Right forelimb (tissue), 1 donor: ENCODE data around the gene XRCC3.
A peak's percentile ranks its signal among the peaks of the same experiment; 100 is the strongest.

Source experiments
- DNase-seq: peaks from one replicate; pipeline ENCODE4 v3.0.0-alpha.2; 2018

XRCC3 gene

GRCh38 chr14:103738166-103738565 is 22.9 kb upstream of the XRCC3 start:
- no peak for DNase-seq

- peak; percentile 18 for DNase-seq
These were observed 22.3 kb upstream of the XRCC3 start for GRCh38 chr14:103737432-103738045.

- DNase-seq: peak; percentile 31
These were observed 21.5 kb upstream of the XRCC3 start for GRCh38 chr14:103736546-103737431.

- peak; percentile 38 for DNase-seq
These were observed 20.7 kb upstream of the XRCC3 start for GRCh38 chr14:103735815-103736545.

GRCh38 chr14:103735439-103735814 is 20.2 kb upstream of the XRCC3 start:
- no peak for DNase-seq

- no peak for DNase-seq
These were observed 19.8 kb upstream of the XRCC3 start for GRCh38 chr14:103735022-103735421.

GRCh38 chr14:103734081-103734888 is 19.0 kb upstream of the XRCC3 start:
- DNase-seq: no peak

- no peak for DNase-seq
These were observed 18.4 kb upstream of the XRCC3 start for GRCh38 chr14:103733651-103734050.

GRCh38 chr14:103732868-103733620 is 17.8 kb upstream of the XRCC3 start:
- no peak for DNase-seq

- DNase-seq: no peak
These were observed 16.9 kb upstream of the XRCC3 start for GRCh38 chr14:103731916-103732867.

- DNase-seq: no peak
These were observed 16.2 kb upstream of the XRCC3 start for GRCh38 chr14:103731481-103731880.

- DNase-seq: no peak
These were observed 15.3 kb upstream of the XRCC3 start for GRCh38 chr14:103730490-103731035.

GRCh38 chr14:103729496-103730448 is 14.5 kb upstream of the XRCC3 start:
- no peak for DNase-seq

- no peak for DNase-seq
These were observed 13.5 kb upstream of the XRCC3 start for GRCh38 chr14:103728721-103729120.

GRCh38 chr14:103728141-103728540 is 12.9 kb upstream of the XRCC3 start:
- DNase-seq: no peak

- DNase-seq: no peak
These were observed 12.2 kb upstream of the XRCC3 start for GRCh38 chr14:103727313-103727980.

GRCh38 chr14:103726474-103726873 is 11.2 kb upstream of the XRCC3 start:
- DNase-seq: no peak

- DNase-seq: no peak
These were observed 10.6 kb upstream of the XRCC3 start for GRCh38 chr14:103725739-103726395.
